ENCODE measurements around the gene SMIM17.

The SMIM17 gene

DNA sequence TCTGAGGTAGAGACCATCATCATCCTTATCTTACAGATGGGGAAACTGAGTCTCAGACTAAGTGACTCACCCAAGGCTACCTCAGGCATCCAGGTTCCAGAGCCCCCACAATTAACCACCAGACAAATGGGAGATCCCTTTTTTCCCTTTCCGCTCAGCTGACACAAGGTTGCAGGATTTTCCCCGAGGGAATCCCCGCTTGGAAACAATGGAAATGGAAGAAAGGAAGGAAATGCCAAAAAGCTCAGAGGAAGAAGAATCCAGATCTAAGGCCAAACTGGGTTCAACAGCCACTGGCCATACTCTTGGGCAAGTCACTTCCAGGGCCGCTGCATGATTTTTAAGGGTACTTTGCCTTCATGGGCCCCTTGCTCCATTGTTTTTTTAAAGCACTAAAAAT, 46.3 kb upstream of the SMIM17 start:
- no peak overlapping the region for H4K91ac ChIP-seq (ENCODE audit: low read length)
- no peak overlapping the region for H3K4ac ChIP-seq (ENCODE audit: low read depth in 1 of 2, low read length in 2 of 2)
- no peak overlapping the region for H3K9ac ChIP-seq (ENCODE audit: low read length)
- H3K4me3 ChIP-seq (ENCODE audit: insufficient read depth in 1 of 2, low read depth in 1 of 2, low read length in 2 of 2): no peak overlapping the region
- no peak overlapping the region for H3K18ac ChIP-seq (ENCODE audit: low read depth in 1 of 2, low read length in 2 of 2)
- H4K8ac ChIP-seq (ENCODE audit: low read length): no peak overlapping the region
- DNase-seq: no peak
- H2BK15ac ChIP-seq (ENCODE audit: low read depth, poor library complexity, severe bottlenecking): no peak overlapping the region
- no peak overlapping the region for H2BK5ac ChIP-seq (ENCODE audit: low read depth, low read length, poor library complexity, severe bottlenecking)
- peaks cover 25 to 30% of the 10 kb centered on the region in 2 experiments for H3K36me3 ChIP-seq (ENCODE audit: control insufficient read depth in 1 of 2, insufficient read depth in 2 of 2, low read depth in 1 of 2, low read length in 2 of 2)
- H2AFZ ChIP-seq (ENCODE audit: low read depth, low read length): no peak overlapping the region
- H2AK5ac ChIP-seq (ENCODE audit: low read length, severe bottlenecking): no peak overlapping the region
- H3K23ac ChIP-seq (ENCODE audit: low read length in 2 of 2): no peak overlapping the region
- peaks cover 27% of the 10 kb centered on the region for H3K79me1 ChIP-seq (replicated peaks; ENCODE audit: low read length, poor library complexity, severe bottlenecking)
- H2BK120ac ChIP-seq (ENCODE audit: low read depth, low read length): no peak overlapping the region
- no peak overlapping the region for H2BK12ac ChIP-seq (ENCODE audit: low read length in 2 of 2)
- no peaks in the 10 kb centered on the region for H3K27me3 ChIP-seq (ENCODE audit: control insufficient read depth in 1 of 2, insufficient read depth in 1 of 2, low read length in 2 of 2)
- peaks cover 31% of the 10 kb centered on the region for H3K9me3 ChIP-seq (ENCODE audit: control insufficient read depth, low read length)
- no peak overlapping the region for H3K27ac ChIP-seq (ENCODE audit: low read length, poor library complexity, severe bottlenecking)
- peaks cover 6% of the 10 kb centered on the region for H3K4me1 ChIP-seq (ENCODE audit: control insufficient read depth, insufficient read depth, low read depth, low read length)
- H3K4me2 ChIP-seq (ENCODE audit: low read length, poor library complexity, severe bottlenecking): no peak overlapping the region
- no peak overlapping the region for H3K14ac ChIP-seq (ENCODE audit: low read length in 2 of 2)
- WGBS: 85% methylated on average over 3 of the region's 4 CpGs

DNA sequence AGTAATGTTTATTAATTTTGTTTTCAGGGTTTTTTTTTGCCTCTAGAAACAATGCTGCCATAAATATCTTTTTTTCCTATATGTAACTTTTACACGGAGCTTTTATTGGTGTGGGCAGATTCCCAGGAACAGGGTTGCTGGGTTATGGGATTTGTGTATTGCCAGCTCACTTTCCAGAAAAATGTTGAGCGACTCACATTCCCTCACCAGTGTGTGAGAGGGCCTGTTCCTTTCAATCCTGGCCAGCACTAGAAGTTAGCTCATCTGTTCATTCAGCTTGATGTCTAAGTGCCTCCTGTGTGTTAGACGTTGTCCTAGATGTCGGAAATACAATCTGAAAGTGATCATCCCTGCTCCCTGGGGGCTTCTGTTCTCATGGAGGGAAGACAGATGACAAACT, 45.3 kb upstream of the SMIM17 start:
- no peak overlapping the region for H3K23ac ChIP-seq (ENCODE audit: low read length in 2 of 2)
- WGBS: 97% methylated on average over 4 of the region's 4 CpGs
- H3K36me3 ChIP-seq (ENCODE audit: control insufficient read depth in 1 of 2, insufficient read depth in 2 of 2, low read depth in 1 of 2, low read length in 2 of 2): peaks cover 26 to 40% of the 10 kb centered on the region in 2 experiments
- no peak overlapping the region for H2AFZ ChIP-seq (ENCODE audit: low read depth, low read length)
- no peak overlapping the region for H3K4ac ChIP-seq (ENCODE audit: low read depth in 1 of 2, low read length in 2 of 2)
- H4K8ac ChIP-seq (ENCODE audit: low read length): no peak overlapping the region
- H4K91ac ChIP-seq (ENCODE audit: low read length): no peak overlapping the region
- peaks cover 28% of the 10 kb centered on the region for H3K79me1 ChIP-seq (replicated peaks; ENCODE audit: low read length, poor library complexity, severe bottlenecking)
- no peak overlapping the region for H3K4me2 ChIP-seq (ENCODE audit: low read length, poor library complexity, severe bottlenecking)
- peaks cover 6% of the 10 kb centered on the region for H3K4me1 ChIP-seq (ENCODE audit: control insufficient read depth, insufficient read depth, low read depth, low read length)
- no peak overlapping the region for H2BK5ac ChIP-seq (ENCODE audit: low read depth, low read length, poor library complexity, severe bottlenecking)
- no peak overlapping the region for H2BK15ac ChIP-seq (ENCODE audit: low read depth, poor library complexity, severe bottlenecking)
- H3K9me3 ChIP-seq (ENCODE audit: control insufficient read depth, low read length): peaks cover 36% of the 10 kb centered on the region
- H3K18ac ChIP-seq (ENCODE audit: low read depth in 1 of 2, low read length in 2 of 2): no peak overlapping the region
- H3K9ac ChIP-seq (ENCODE audit: low read length): no peak overlapping the region
- H3K27ac ChIP-seq (ENCODE audit: low read length, poor library complexity, severe bottlenecking): no peak overlapping the region
- no peak overlapping the region for H2AK5ac ChIP-seq (ENCODE audit: low read length, severe bottlenecking)
- no peak for DNase-seq
- no peak overlapping the region for H2BK12ac ChIP-seq (ENCODE audit: low read length in 2 of 2)
- no peak overlapping the region for H3K14ac ChIP-seq (ENCODE audit: low read length in 2 of 2)
- H3K27me3 ChIP-seq (ENCODE audit: control insufficient read depth in 1 of 2, insufficient read depth in 1 of 2, low read length in 2 of 2): no peaks in the 10 kb centered on the region
- no peak overlapping the region for H2BK120ac ChIP-seq (ENCODE audit: low read depth, low read length)
- no peak overlapping the region for H3K4me3 ChIP-seq (ENCODE audit: insufficient read depth in 1 of 2, low read depth in 1 of 2, low read length in 2 of 2)

DNA sequence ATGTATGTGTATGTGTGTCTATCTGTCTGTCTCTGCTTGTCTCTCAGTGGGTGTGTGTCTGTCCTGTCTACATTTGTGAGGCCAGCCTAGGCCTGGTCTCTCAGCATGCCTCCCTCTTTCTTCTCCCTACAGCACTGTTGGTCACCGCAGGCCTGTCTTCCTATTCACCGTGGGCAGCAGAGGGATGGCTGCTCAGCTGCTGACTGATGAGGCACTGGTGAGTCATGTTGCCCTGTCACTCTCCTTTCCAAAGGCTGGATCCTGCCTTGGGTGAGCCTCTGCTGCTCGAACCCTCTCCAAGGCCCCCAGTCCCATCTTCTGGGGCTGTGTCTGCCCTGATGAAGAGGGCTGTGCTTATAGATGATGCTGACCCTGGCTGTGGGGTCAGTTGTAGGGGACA, 41.6 kb upstream of the SMIM17 start:
- Histone ChIP-seq H3K9me3 (ENCODE audit: control insufficient read depth, low read length) (peaks cover 72% of the 10 kb centered on the region), H3K79me1 (replicated peaks; ENCODE audit: low read length, poor library complexity, severe bottlenecking) (peaks cover 49% of the 10 kb centered on the region), H3K9ac (ENCODE audit: low read length) (no peak overlapping the region), H4K8ac (ENCODE audit: low read length) (no peak overlapping the region), H3K23ac (ENCODE audit: low read length in 2 of 2) (no peak overlapping the region), H3K18ac (ENCODE audit: low read depth in 1 of 2, low read length in 2 of 2) (no peak overlapping the region), H2BK15ac (ENCODE audit: low read depth, poor library complexity, severe bottlenecking) (no peak overlapping the region), H3K4ac (ENCODE audit: low read depth in 1 of 2, low read length in 2 of 2) (no peak overlapping the region), H3K27me3 (ENCODE audit: control insufficient read depth in 1 of 2, insufficient read depth in 1 of 2, low read length in 2 of 2) (no peaks in the 10 kb centered on the region), H3K4me3 (ENCODE audit: insufficient read depth in 1 of 2, low read depth in 1 of 2, low read length in 2 of 2) (peak overlapping the region in 1 of 2 experiments; percentile 49), H2AFZ (ENCODE audit: low read depth, low read length) (no peak overlapping the region), H2AK5ac (ENCODE audit: low read length, severe bottlenecking) (no peak overlapping the region), H3K14ac (ENCODE audit: low read length in 2 of 2) (no peak overlapping the region), H3K27ac (ENCODE audit: low read length, poor library complexity, severe bottlenecking) (no peak overlapping the region), H3K4me2 (ENCODE audit: low read length, poor library complexity, severe bottlenecking) (no peak overlapping the region), H2BK5ac (ENCODE audit: low read depth, low read length, poor library complexity, severe bottlenecking) (no peak overlapping the region), H3K4me1 (ENCODE audit: control insufficient read depth, insufficient read depth, low read depth, low read length) (no peaks in the 10 kb centered on the region), H4K91ac (ENCODE audit: low read length) (no peak overlapping the region), H3K36me3 (ENCODE audit: control insufficient read depth in 1 of 2, insufficient read depth in 2 of 2, low read depth in 1 of 2, low read length in 2 of 2) (peaks cover 43 to 66% of the 10 kb centered on the region in 2 experiments), H2BK120ac (ENCODE audit: low read depth, low read length) (no peak overlapping the region), H2BK12ac (ENCODE audit: low read length in 2 of 2) (no peak overlapping the region)
- WGBS: 97% methylated on average over 3 of the region's 3 CpGs
- DNase-seq: no peak

DNA sequence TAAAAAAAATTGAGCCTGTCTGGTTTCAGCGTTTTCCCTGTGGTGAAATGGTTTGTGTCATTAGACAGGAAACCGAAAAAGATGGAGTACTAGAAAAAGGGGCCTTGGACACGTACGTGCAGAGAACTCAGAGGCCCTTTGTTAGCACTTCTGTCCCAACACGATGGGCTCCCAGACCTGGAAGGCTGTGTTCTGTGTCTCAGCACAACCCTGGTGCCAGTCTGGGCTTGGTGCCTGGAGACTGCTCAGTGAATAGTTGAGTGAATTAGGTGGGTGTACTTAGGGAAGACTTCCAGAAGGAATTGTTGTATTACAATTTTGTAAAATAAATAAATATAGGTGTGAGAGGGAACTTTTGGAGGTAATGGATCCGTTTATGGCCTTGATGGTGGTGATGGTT, 39.1 kb upstream of the SMIM17 start:
- no peak overlapping the region for H2BK15ac ChIP-seq (ENCODE audit: low read depth, poor library complexity, severe bottlenecking)
- H3K27ac ChIP-seq (ENCODE audit: low read length, poor library complexity, severe bottlenecking): no peak overlapping the region
- no peak overlapping the region for H4K91ac ChIP-seq (ENCODE audit: low read length)
- WGBS: 97% methylated on average over 5 of the region's 6 CpGs
- H3K4me1 ChIP-seq (ENCODE audit: control insufficient read depth, insufficient read depth, low read depth, low read length): no peaks in the 10 kb centered on the region
- H3K4ac ChIP-seq (ENCODE audit: low read depth in 1 of 2, low read length in 2 of 2): no peak overlapping the region
- no peaks in the 10 kb centered on the region for H3K27me3 ChIP-seq (ENCODE audit: control insufficient read depth in 1 of 2, insufficient read depth in 1 of 2, low read length in 2 of 2)
- H2BK5ac ChIP-seq (ENCODE audit: low read depth, low read length, poor library complexity, severe bottlenecking): no peak overlapping the region
- no peak overlapping the region for H3K9ac ChIP-seq (ENCODE audit: low read length)
- H3K18ac ChIP-seq (ENCODE audit: low read depth in 1 of 2, low read length in 2 of 2): no peak overlapping the region
- no peak overlapping the region for H2AK5ac ChIP-seq (ENCODE audit: low read length, severe bottlenecking)
- no peak overlapping the region for H3K4me2 ChIP-seq (ENCODE audit: low read length, poor library complexity, severe bottlenecking)
- no peak overlapping the region for H2AFZ ChIP-seq (ENCODE audit: low read depth, low read length)
- H3K79me1 ChIP-seq (replicated peaks; ENCODE audit: low read length, poor library complexity, severe bottlenecking): peaks cover 48% of the 10 kb centered on the region
- H2BK12ac ChIP-seq (ENCODE audit: low read length in 2 of 2): no peak overlapping the region
- H2BK120ac ChIP-seq (ENCODE audit: low read depth, low read length): no peak overlapping the region
- peaks cover 31 to 57% of the 10 kb centered on the region in 2 experiments for H3K36me3 ChIP-seq (ENCODE audit: control insufficient read depth in 1 of 2, insufficient read depth in 2 of 2, low read depth in 1 of 2, low read length in 2 of 2)
- peaks cover 88% of the 10 kb centered on the region for H3K9me3 ChIP-seq (ENCODE audit: control insufficient read depth, low read length)
- no peak for DNase-seq
- no peak overlapping the region for H4K8ac ChIP-seq (ENCODE audit: low read length)
- no peak overlapping the region for H3K14ac ChIP-seq (ENCODE audit: low read length in 2 of 2)
- no peak overlapping the region for H3K4me3 ChIP-seq (ENCODE audit: insufficient read depth in 1 of 2, low read depth in 1 of 2, low read length in 2 of 2)
- no peak overlapping the region for H3K23ac ChIP-seq (ENCODE audit: low read length in 2 of 2)

Measured in mesenchymal stem cell (in vitro differentiated cells and primary cell).